MM.1S (cell line): ENCODE results near the gene ADRA2C.

Experiments
- DNase-seq: peaks from one replicate; pipeline ENCODE4 v3.0.0-alpha.2; 2015
- H2AFZ ChIP-seq: fragments of 300-600 bp; sonication (generic); 2 replicates; pipeline ENCODE4 v1.6.0; 2016; ENCODE audit warnings: antibody characterized with exemption, low read length
- H3F3A ChIP-seq: fragments of 300-600 bp; sonication (generic); 2 replicates; pipeline ENCODE4 v1.6.1; 2016; ENCODE audit warnings: mild to moderate bottlenecking, antibody characterized with exemption, low read length, moderate library complexity, mixed read lengths; ENCODE audit not compliant: insufficient read depth
- H3K27ac ChIP-seq: fragments of 300-600 bp; sonication (generic); 2 replicates; pipeline ENCODE4 v1.5.1; 2016; ENCODE audit warnings: mild to moderate bottlenecking, low read length
- H3K27me3 ChIP-seq: fragments of 300-600 bp; sonication (generic); replicated peaks from 2 replicates; pipeline ENCODE4 v1.6.0; 2016; ENCODE audit warnings: low read length; ENCODE audit not compliant: insufficient read depth
- H3K36me3 ChIP-seq: fragments of 300-600 bp; sonication (generic); replicated peaks from 2 replicates; pipeline ENCODE4 v1.6.1; 2016; ENCODE audit warnings: mild to moderate bottlenecking, low read length, mixed read lengths; ENCODE audit not compliant: insufficient read depth
- H3K4me1 ChIP-seq: fragments of 300-600 bp; sonication (generic); 2 replicates; pipeline ENCODE4 v1.6.1; 2016; ENCODE audit warnings: low read length, mixed read lengths
- H3K4me2 ChIP-seq: fragments of 300-600 bp; sonication (generic); 2 replicates; pipeline ENCODE4 v1.6.0; 2016; ENCODE audit warnings: low read depth, low read length
- H3K4me3 ChIP-seq: fragments of 300-600 bp; sonication (generic); 2 replicates; pipeline ENCODE4 v1.5.1; 2016; ENCODE audit warnings: low read length, mixed read lengths
- H3K79me2 ChIP-seq: fragments of 300-600 bp; sonication (generic); 2 replicates; pipeline ENCODE4 v1.6.1; 2016; ENCODE audit warnings: mixed run types, low read length, mixed read lengths
- H3K9ac ChIP-seq: fragments of 300-600 bp; sonication (generic); 2 replicates; pipeline ENCODE4 v1.6.1; 2016; ENCODE audit warnings: low read length, mixed read lengths
- H3K9me2 ChIP-seq: fragments of 300-600 bp; sonication (generic); replicated peaks from 2 replicates; pipeline ENCODE4 v1.6.1; 2016; ENCODE audit warnings: mild to moderate bottlenecking, low read length, mixed read lengths; ENCODE audit not compliant: insufficient read depth
- H3K9me3 ChIP-seq: fragments of 300-600 bp; sonication (generic); replicated peaks from 2 replicates; pipeline ENCODE4 v1.6.1; 2016; ENCODE audit warnings: mild to moderate bottlenecking, low read length, mixed read lengths; ENCODE audit not compliant: insufficient read depth
- H4K20me1 ChIP-seq: fragments of 300-600 bp; sonication (generic); 2 replicates; pipeline ENCODE4 v1.6.1; 2016; ENCODE audit warnings: mild to moderate bottlenecking, low read length, moderate library complexity, mixed read lengths; ENCODE audit not compliant: insufficient read depth
- EZH2 ChIP-seq: fragments of 300-600 bp; sonication (generic); optimal IDR thresholded peaks from 2 replicates; pipeline ENCODE3; 2017; ENCODE audit warnings: low read depth, mild to moderate bottlenecking, antibody characterized with exemption, low read length, mixed read lengths
- EZH2phosphoT487 ChIP-seq: fragments of 300-600 bp; sonication (generic); IDR thresholded peaks from 2 replicates; pipeline ENCODE4 v1.6.1; 2018; ENCODE audit warnings: antibody characterized with exemption, low read length
- TF ChIP-seq, protein P1 (sequence below): fragments of 300-600 bp; sonication (generic); IDR thresholded peaks from 2 replicates; pipeline ENCODE4 v1.5.1; 2016; ENCODE audit warnings: antibody characterized with exemption, low read length, mixed read lengths

The ADRA2C gene

DNA sequence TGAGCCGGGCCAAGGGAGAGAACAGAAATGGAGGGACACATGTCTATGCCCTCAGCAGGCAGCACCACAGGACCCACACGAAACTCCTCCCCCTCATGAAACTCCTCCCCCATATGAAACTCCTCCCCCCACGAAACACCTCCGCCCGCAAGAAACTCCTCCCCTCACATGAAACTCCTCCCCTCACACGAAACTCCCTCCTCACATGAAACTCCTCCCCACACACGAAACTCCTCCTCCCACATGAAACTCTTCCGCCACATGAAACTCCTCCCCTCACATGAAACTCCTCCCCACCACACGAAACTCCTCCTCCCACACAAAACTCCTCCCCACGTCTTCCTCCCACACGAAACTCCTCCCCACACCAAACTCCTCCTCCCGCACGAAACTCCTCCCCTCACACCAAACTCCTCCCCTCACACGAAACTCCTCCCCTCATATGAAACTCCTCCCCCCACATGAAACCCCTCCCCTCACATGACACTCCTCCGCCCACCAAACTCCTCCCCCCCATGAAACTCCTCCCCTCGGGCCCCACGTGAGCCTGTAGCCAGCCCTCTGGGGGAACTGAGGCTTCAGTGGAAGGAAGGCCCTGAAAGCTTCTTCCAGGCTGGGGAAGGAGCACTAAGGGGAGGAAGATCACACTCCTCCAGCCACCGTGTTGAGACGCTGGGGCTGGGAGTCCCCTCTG lies 15.2 kb downstream of the ADRA2C start:
- Histone ChIP-seq H3K4me3 (no peak overlapping the region), H3K27ac (no peak overlapping the region), H3K36me3 (no peaks in the 10 kb centered on the region), H3K4me2 (no peak overlapping the region), H3K4me1 (no peaks in the 10 kb centered on the region), H3F3A (no peaks in the 10 kb centered on the region), H3K27me3 (peaks cover 78% of the 10 kb centered on the region), H3K9me2 (no peaks in the 10 kb centered on the region), H2AFZ (no peak overlapping the region), H3K9ac (no peak overlapping the region), H4K20me1 (no peaks in the 10 kb centered on the region), H3K9me3 (no peaks in the 10 kb centered on the region), H3K79me2 (no peaks in the 10 kb centered on the region)
- TF ChIP-seq EZH2 (no peak), EZH2phosphoT487 (no peak)
- TF ChIP-seq, protein P1, sequence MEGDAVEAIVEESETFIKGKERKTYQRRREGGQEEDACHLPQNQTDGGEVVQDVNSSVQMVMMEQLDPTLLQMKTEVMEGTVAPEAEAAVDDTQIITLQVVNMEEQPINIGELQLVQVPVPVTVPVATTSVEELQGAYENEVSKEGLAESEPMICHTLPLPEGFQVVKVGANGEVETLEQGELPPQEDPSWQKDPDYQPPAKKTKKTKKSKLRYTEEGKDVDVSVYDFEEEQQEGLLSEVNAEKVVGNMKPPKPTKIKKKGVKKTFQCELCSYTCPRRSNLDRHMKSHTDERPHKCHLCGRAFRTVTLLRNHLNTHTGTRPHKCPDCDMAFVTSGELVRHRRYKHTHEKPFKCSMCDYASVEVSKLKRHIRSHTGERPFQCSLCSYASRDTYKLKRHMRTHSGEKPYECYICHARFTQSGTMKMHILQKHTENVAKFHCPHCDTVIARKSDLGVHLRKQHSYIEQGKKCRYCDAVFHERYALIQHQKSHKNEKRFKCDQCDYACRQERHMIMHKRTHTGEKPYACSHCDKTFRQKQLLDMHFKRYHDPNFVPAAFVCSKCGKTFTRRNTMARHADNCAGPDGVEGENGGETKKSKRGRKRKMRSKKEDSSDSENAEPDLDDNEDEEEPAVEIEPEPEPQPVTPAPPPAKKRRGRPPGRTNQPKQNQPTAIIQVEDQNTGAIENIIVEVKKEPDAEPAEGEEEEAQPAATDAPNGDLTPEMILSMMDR, result no peak
- DNase-seq, result no peak

DNA sequence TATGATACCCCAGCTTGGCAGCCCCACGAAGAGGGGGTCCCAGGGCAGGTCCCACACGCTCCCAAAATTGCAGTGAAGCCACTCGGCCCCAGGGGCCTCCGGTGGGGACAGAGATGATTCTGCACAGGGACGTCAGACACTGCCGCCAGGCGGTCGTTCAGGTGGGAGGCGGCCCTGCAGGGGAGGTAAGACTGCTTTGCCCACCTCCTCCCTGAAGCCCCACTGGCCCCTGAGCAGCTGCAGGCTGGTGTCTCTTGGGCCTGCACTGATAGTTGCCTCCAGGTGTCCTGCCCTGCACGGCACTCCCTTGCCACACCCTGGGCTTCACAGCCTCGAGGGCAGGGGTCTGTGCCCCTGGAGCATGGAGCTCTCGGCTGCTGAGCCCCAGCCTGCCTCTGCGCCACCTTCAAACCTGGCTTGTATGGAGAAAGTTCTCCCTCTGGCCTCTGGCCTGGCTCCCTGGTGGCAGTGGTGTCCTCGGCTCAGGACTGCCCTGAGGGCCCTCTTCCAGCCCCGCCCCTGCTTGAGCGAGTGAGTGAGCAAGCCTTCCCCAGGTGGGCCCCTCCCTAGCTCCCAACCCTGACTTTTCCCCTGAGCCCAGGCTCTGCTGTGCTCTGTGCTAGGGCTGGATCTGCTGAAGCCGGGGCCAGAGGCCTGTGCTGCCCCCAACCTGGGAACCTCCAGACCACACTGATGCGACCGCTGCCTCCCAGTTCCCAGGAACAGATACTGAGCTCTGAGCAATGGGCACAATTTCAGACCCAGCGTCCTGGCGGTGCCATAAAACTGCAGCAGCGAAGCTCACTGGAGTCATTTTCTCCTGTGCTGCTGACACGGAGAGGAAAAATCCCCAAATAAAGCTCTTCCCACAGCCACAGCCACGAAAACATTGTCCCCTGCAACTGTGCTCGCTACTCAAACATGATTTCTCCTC lies 16.1 kb downstream of the ADRA2C start:
- Histone ChIP-seq H3K9me3 (no peaks in the 10 kb centered on the region), H3K36me3 (no peaks in the 10 kb centered on the region), H2AFZ (no peak overlapping the region), H3K4me2 (no peak overlapping the region), H3K9me2 (no peaks in the 10 kb centered on the region), H3K4me1 (no peaks in the 10 kb centered on the region), H4K20me1 (no peaks in the 10 kb centered on the region), H3K79me2 (no peaks in the 10 kb centered on the region), H3K9ac (no peak overlapping the region), H3F3A (no peaks in the 10 kb centered on the region), H3K27ac (no peak overlapping the region), H3K27me3 (peaks cover 78% of the 10 kb centered on the region), H3K4me3 (no peak overlapping the region)
- TF ChIP-seq EZH2phosphoT487, result no peak
- DNase-seq, result no peak

DNA sequence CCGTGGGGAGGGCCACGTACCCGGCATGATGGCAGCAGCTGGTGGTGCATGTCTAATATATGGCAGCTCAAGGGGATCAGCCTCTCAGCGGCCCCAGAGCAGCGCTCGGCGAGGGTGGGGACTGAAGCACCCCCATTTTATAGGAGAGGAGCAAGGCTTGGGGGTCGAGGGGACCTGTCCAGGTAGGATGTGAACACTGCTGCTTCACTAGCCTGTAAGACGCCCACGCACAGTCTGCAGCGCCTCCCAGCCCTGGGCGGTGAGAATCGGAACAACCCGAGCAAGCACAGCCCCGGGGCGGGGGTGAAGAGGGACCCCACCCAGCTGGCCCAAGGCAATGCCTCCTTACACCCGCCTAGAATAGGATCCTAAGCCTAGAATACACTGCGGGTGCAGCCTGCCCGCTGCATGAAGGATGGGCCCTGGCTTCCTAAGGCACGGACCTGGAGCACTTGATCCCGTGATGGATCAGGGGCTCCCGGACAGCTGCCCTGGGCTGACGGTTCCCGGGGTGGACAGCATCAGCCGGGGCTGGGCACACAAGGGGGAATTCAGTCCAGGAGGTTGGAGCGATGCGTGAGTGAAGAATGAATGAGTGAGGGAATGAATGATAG lies 17.6 kb downstream of the ADRA2C start:
- Histone ChIP-seq H3K9me2 (no peaks in the 10 kb centered on the region), H3K9ac (no peak overlapping the region), H3K9me3 (no peaks in the 10 kb centered on the region), H3K4me1 (no peaks in the 10 kb centered on the region), H2AFZ (no peak overlapping the region), H3K79me2 (no peaks in the 10 kb centered on the region), H3K27me3 (peaks cover 78% of the 10 kb centered on the region), H3K4me3 (no peak overlapping the region), H3K4me2 (no peak overlapping the region), H3F3A (no peaks in the 10 kb centered on the region), H3K36me3 (no peaks in the 10 kb centered on the region), H4K20me1 (no peaks in the 10 kb centered on the region), H3K27ac (no peak overlapping the region)
- TF ChIP-seq EZH2, result no peak
- TF ChIP-seq, protein P1, result no peak
- TF ChIP-seq EZH2phosphoT487, result no peak
- DNase-seq, result no peak
